Measurements from ENCODE around the gene GCLC. TPM values are rescaled to one million over a fixed set of nuclear protein-coding genes. Genes with fewer than 3 reads are reported as not detected.

Gene GCLC
- total and polyA plus RNA-seq, 4 donors: 13.2 to 40.0 (median 22.9) TPM

DNA sequence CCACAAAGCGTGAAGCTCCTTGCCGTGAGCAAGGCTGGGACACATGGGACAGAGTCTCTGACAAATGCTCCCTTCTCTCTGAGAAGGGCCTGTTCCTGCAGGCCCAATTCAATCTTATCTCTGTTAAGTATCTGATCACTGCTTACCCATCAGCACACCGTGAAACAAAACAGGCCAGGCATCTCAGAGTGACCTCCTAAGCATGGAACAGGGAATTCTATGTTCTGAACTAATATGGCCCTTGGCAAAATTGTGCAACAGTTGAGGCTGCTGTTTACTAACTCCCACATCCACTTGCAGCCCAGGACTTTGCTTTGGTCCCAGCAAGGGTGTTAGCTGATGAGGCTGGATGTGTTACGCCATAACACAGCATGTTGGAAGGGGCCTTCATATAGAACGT, 79.2 kb downstream of the GCLC start:
- TF ChIP-seq, protein P1, sequence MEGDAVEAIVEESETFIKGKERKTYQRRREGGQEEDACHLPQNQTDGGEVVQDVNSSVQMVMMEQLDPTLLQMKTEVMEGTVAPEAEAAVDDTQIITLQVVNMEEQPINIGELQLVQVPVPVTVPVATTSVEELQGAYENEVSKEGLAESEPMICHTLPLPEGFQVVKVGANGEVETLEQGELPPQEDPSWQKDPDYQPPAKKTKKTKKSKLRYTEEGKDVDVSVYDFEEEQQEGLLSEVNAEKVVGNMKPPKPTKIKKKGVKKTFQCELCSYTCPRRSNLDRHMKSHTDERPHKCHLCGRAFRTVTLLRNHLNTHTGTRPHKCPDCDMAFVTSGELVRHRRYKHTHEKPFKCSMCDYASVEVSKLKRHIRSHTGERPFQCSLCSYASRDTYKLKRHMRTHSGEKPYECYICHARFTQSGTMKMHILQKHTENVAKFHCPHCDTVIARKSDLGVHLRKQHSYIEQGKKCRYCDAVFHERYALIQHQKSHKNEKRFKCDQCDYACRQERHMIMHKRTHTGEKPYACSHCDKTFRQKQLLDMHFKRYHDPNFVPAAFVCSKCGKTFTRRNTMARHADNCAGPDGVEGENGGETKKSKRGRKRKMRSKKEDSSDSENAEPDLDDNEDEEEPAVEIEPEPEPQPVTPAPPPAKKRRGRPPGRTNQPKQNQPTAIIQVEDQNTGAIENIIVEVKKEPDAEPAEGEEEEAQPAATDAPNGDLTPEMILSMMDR (IDR thresholded peaks at IDR 0.05; ENCODE audit: control extremely low read depth, extremely low read depth): no peak
- H3K9ac ChIP-seq (ENCODE audit: insufficient read depth in 1 of 2, low read length in 2 of 2): no peak overlapping the region
- H3K27ac ChIP-seq (ENCODE audit: low read depth in 1 of 2, low read length in 1 of 2): peak overlapping the region in 1 of 2 donors; percentile 87
- WGBS, 2 donors: 75 to 82% methylated on average over 5 of the region's 5 CpGs
- H3K4me3 ChIP-seq: no peak overlapping the region
- H3K27me3 ChIP-seq (ENCODE audit: control insufficient read depth in 3 of 3, insufficient read depth in 3 of 3, low read length in 2 of 3): no peaks in the 10 kb centered on the region
- H3K9me3 ChIP-seq (ENCODE audit: control insufficient read depth in 4 of 4, insufficient read depth in 3 of 4, low read length in 3 of 4): no peaks in the 10 kb centered on the region
- DNase-seq (no peak), ATAC-seq (ENCODE audit: insufficient read depth, low FRiP score) (no peak)
- peaks cover 0 to 11% (median 0%) of the 10 kb centered on the region in 5 donors for H3K4me1 ChIP-seq (ENCODE audit: control insufficient read depth in 5 of 5, insufficient read depth in 5 of 5, low read length in 5 of 5)
- H3K36me3 ChIP-seq (ENCODE audit: control insufficient read depth in 4 of 4, insufficient read depth in 4 of 4, low read length in 4 of 4): no peaks in the 10 kb centered on the region

DNA sequence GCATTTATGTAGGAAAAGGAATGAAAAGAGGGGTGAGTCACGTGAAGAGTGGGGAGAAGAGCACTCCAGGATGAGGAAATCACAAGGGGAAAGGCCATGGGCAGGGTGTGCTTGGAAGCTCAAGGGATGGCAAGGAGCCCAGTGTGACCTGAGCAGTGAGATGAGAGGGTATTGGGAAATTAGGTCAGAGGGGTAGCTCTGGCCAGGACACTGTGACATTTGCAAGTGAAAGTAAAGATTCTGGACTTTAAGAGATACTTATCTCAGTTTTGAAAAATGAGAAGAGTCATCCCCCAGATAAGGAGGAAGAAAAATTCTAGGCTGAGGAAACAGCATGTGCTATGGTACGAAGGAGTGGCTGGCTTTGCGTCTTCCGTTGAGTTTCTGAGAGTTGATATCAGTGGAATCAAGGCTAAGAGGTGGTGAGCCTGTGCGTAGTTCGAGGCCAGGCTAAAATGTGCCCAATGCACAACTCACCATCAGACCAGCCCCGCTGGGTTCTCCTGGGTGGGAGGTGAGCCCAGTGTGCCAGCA, 79.9 kb downstream of the GCLC start:
- Histone ChIP-seq H3K4me3 (no peak overlapping the region), H3K27ac (ENCODE audit: low read depth in 1 of 2, low read length in 1 of 2) (peak overlapping the region; percentile 50 to 87), H3K9ac (ENCODE audit: insufficient read depth in 1 of 2, low read length in 2 of 2) (no peak overlapping the region), H3K9me3 (ENCODE audit: control insufficient read depth in 4 of 4, insufficient read depth in 3 of 4, low read length in 3 of 4) (no peaks in the 10 kb centered on the region), H3K4me1 (ENCODE audit: control insufficient read depth in 5 of 5, insufficient read depth in 5 of 5, low read length in 5 of 5) (peaks cover 0 to 11% (median 0%) of the 10 kb centered on the region in 5 donors), H3K27me3 (ENCODE audit: control insufficient read depth in 3 of 3, insufficient read depth in 3 of 3, low read length in 2 of 3) (no peaks in the 10 kb centered on the region), H3K36me3 (ENCODE audit: control insufficient read depth in 4 of 4, insufficient read depth in 4 of 4, low read length in 4 of 4) (no peaks in the 10 kb centered on the region)
- DNase-seq: no peak
- TF ChIP-seq, protein P1 (IDR thresholded peaks at IDR 0.05; ENCODE audit: control extremely low read depth, extremely low read depth): no peak
- peak; percentile 85 for ATAC-seq (ENCODE audit: insufficient read depth, low FRiP score)
- WGBS, 2 donors: 42 to 64% methylated on average over 7 of the region's 7 CpGs

DNA sequence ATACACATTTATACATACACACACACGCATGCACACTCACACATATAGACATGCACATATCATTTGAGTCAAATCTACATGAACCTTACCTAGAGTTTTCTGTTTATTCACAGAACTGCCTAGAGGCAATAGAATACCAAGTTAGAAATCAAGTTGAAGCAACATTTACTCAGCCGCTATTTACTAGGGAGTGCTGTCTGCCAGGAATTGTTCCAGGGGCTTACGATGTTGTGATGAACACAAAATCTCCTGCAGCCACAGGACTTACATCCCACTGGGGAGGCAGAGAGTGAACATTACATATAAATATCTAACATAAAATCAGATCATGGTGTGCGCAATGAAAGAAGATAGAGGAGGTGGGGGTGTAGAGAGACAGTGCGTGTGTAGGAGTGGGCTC, 80.4 kb downstream of the GCLC start:
- 71 to 85% methylated on average over 5 of the region's 5 CpGs for WGBS, 2 donors
- Histone ChIP-seq H3K36me3 (ENCODE audit: control insufficient read depth in 4 of 4, insufficient read depth in 4 of 4, low read length in 4 of 4) (no peaks in the 10 kb centered on the region), H3K27me3 (ENCODE audit: control insufficient read depth in 3 of 3, insufficient read depth in 3 of 3, low read length in 2 of 3) (no peaks in the 10 kb centered on the region), H3K9me3 (ENCODE audit: control insufficient read depth in 4 of 4, insufficient read depth in 3 of 4, low read length in 3 of 4) (no peaks in the 10 kb centered on the region), H3K9ac (ENCODE audit: insufficient read depth in 1 of 2, low read length in 2 of 2) (no peak overlapping the region), H3K4me1 (ENCODE audit: control insufficient read depth in 5 of 5, insufficient read depth in 5 of 5, low read length in 5 of 5) (peaks cover 0 to 11% (median 0%) of the 10 kb centered on the region in 5 donors), H3K4me3 (no peak overlapping the region), H3K27ac (ENCODE audit: low read depth in 1 of 2, low read length in 1 of 2) (peak overlapping the region; percentile 5 to 50)
- ATAC-seq (ENCODE audit: insufficient read depth, low FRiP score) (peak; percentile 24), DNase-seq (no peak)
- TF ChIP-seq, protein P1 (IDR thresholded peaks at IDR 0.05; ENCODE audit: control extremely low read depth, extremely low read depth): no peak

DNA sequence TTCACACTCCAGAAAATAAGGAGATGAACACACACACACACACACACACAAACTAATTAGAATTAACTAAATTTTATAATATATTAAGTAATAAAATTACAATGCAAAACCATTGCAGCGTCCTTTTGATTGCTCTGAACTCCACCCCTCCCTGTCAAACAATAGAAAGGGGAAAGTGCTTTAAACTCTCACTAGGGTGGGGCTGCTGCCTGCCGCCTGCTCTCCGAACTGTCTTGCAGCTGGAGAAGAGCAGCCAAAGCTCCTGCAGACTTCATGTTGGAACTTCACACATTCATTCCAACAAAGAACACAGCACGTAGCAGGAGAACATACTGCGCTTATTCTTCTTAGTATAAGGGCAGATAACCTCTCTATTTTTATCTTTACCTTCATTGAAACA, 83.2 kb downstream of the GCLC start:
- Histone ChIP-seq H3K36me3 (ENCODE audit: control insufficient read depth in 4 of 4, insufficient read depth in 4 of 4, low read length in 4 of 4) (no peaks in the 10 kb centered on the region), H3K4me1 (ENCODE audit: control insufficient read depth in 5 of 5, insufficient read depth in 5 of 5, low read length in 5 of 5) (peaks cover 0 to 11% (median 0%) of the 10 kb centered on the region in 5 donors), H3K4me3 (no peak overlapping the region), H3K27ac (ENCODE audit: low read depth in 1 of 2, low read length in 1 of 2) (no peak overlapping the region), H3K9me3 (ENCODE audit: control insufficient read depth in 4 of 4, insufficient read depth in 3 of 4, low read length in 3 of 4) (no peaks in the 10 kb centered on the region), H3K27me3 (ENCODE audit: control insufficient read depth in 3 of 3, insufficient read depth in 3 of 3, low read length in 2 of 3) (no peaks in the 10 kb centered on the region), H3K9ac (ENCODE audit: insufficient read depth in 1 of 2, low read length in 2 of 2) (no peak overlapping the region)
- no peak for ATAC-seq (ENCODE audit: insufficient read depth, low FRiP score)
- no peak for DNase-seq
- 36 to 41% methylated on average over 5 of the region's 5 CpGs for WGBS, 2 donors
- TF ChIP-seq, protein P1 (IDR thresholded peaks at IDR 0.05; ENCODE audit: control extremely low read depth, extremely low read depth): no peak
